Activated CD8-positive, alpha-beta T cell treated with anti-CD3 and anti-CD28 coated beads for 36 hours (primary cell): ENCODE data around the gene STK33. TPM values are rescaled to one million over a fixed set of nuclear protein-coding genes. Genes with fewer than 3 reads are reported as not detected.

Source experiments
- ATAC-seq: fragments of 200-7000 bp; cut with Tn5 transposase; one replicate; pipeline ENCODE4 v1.10.0; 2021; ENCODE audit warnings: mild to moderate bottlenecking, moderate library complexity
- CTCF ChIA-PET: fragments of 350-600 bp; sonication (Branson Sonifier 250); formaldehyde crosslinking; loops from one replicate; lab custom pipeline; 2021; ENCODE audit warnings: antibody characterized with exemption; lab: Charles Lee
- POLR2A ChIA-PET: fragments of 350-600 bp; sonication (Branson Sonifier 250); formaldehyde crosslinking; loops from one replicate; lab custom pipeline; 2021; ENCODE audit warnings: antibody characterized with exemption; lab: Charles Lee
- DNase-seq: peaks from one replicate; pipeline ENCODE4 v3.0.0-alpha.2; 2020
- H3K27ac Mint-ChIP-seq: one replicate; pipeline ENCODE4 v1.8.0; 2021; ENCODE audit warnings: mild to moderate bottlenecking, mixed read lengths
- H3K27me3 Mint-ChIP-seq: one replicate; pipeline ENCODE4 v1.8.0; 2021; ENCODE audit warnings: mixed read lengths
- H3K36me3 Mint-ChIP-seq: one replicate; pipeline ENCODE4 v1.8.0; 2021; ENCODE audit warnings: low read depth, mixed read lengths
- H3K4me1 Mint-ChIP-seq: one replicate; pipeline ENCODE4 v1.8.0; 2021; ENCODE audit warnings: low read depth, mixed read lengths
- H3K4me3 Mint-ChIP-seq: one replicate; pipeline ENCODE4 v1.8.0; 2021; ENCODE audit warnings: mild to moderate bottlenecking, moderate library complexity, mixed read lengths
- H3K9me3 Mint-ChIP-seq: one replicate; pipeline ENCODE4 v1.8.0; 2021; ENCODE audit warnings: mixed read lengths
- CTCF ChIP-seq: fragments of 200-600 bp; IDR thresholded peaks from one replicate; pipeline ENCODE4 v1.8.0; 2022; ENCODE audit warnings: antibody characterized with exemption, mild to moderate bottlenecking
- intact Hi-C: fragments of 100-400 bp; cut with micrococcal nuclease; formaldehyde crosslinking; loops from one replicate; pipeline ENCODE4 v1.10.0; 2022
- total RNA-seq, 2 experiments: library from RNA; stranded (reverse); gene quantifications; one replicate each; pipeline ENCODE4 v1.2.3, GENCODE V29; 2021

Gene STK33
- total RNA-seq, 2 experiments from 2014 or later, result 1.3 to 3.6 TPM

GRCh38 chr11:8639655-8640054 lies 45.6 kb upstream of the STK33 start:
- Mint-ChIP-seq H3K27ac (no peak overlapping the region), H3K4me1 (peaks cover 11% of the 10 kb centered on the region), H3K27me3 (no peaks in the 10 kb centered on the region), H3K36me3 (peaks cover 64% of the 10 kb centered on the region), H3K4me3 (no peak overlapping the region), H3K9me3 (peaks cover 5% of the 10 kb centered on the region)
- CTCF ChIA-PET, result interaction anchor here (0.8 to 1.5 kb wide), 3 partner anchors 8 to 11 kb away, joined by 3 to 4 read pairs (median 4); no protein-coding TSS in a partner anchor
- ATAC-seq (no peak), DNase-seq (no peak)
- no peak for TF ChIP-seq CTCF
- POLR2A ChIA-PET, result interaction anchor here (1.6 kb wide), 1 partner anchor 42 kb away, joined by 4 read pairs; no protein-coding TSS in a partner anchor
- intact Hi-C loops, result no loop called here

GRCh38 chr11:8638300-8638699 lies 44.3 kb upstream of the STK33 start:
- Mint-ChIP-seq H3K9me3 (peaks cover 5% of the 10 kb centered on the region), H3K27ac (no peak overlapping the region), H3K27me3 (no peaks in the 10 kb centered on the region), H3K36me3 (peaks cover 69% of the 10 kb centered on the region), H3K4me3 (no peak overlapping the region), H3K4me1 (peaks cover 11% of the 10 kb centered on the region)
- ChIA-PET CTCF (no interaction called here), POLR2A (no interaction called here)
- no peak for TF ChIP-seq CTCF
- no peak for ATAC-seq
- no peak for DNase-seq
- intact Hi-C loops, result no loop called here

GRCh38 chr11:8636127-8636526 lies 42.1 kb upstream of the STK33 start:
- Mint-ChIP-seq H3K27me3 (no peaks in the 10 kb centered on the region), H3K4me3 (no peak overlapping the region), H3K4me1 (peaks cover 1% of the 10 kb centered on the region), H3K9me3 (peaks cover 5% of the 10 kb centered on the region), H3K27ac (no peak overlapping the region), H3K36me3 (peaks cover 57% of the 10 kb centered on the region)
- ChIA-PET CTCF (no interaction called here), POLR2A (no interaction called here)
- intact Hi-C loops, result no loop called here
- ATAC-seq, result no peak
- no peak for TF ChIP-seq CTCF
- no peak for DNase-seq

GRCh38 chr11:8634498-8634897 lies 40.5 kb upstream of the STK33 start:
- H3K27me3 Mint-ChIP-seq, result no peaks in the 10 kb centered on the region
- ATAC-seq, result no peak

More at GRCh38 chr11:8634498-8634897, 40.5 kb upstream of the STK33 start:
- peaks cover 52% of the 10 kb centered on the region for H3K36me3 Mint-ChIP-seq
- no peak overlapping the region for H3K27ac Mint-ChIP-seq
- no peak overlapping the region for H3K4me3 Mint-ChIP-seq
- intact Hi-C loops, result no loop called here
- DNase-seq, result no peak
- ChIA-PET CTCF (no interaction called here), POLR2A (no interaction called here)
- TF ChIP-seq CTCF, result no peak
- H3K4me1 Mint-ChIP-seq, result no peaks in the 10 kb centered on the region
- peaks cover 5% of the 10 kb centered on the region for H3K9me3 Mint-ChIP-seq
